ENCODE results near the gene RINL. TPM values are rescaled to one million over a fixed set of nuclear protein-coding genes. Genes with fewer than 3 reads are reported as not detected.
A peak's percentile ranks its signal among the peaks of the same experiment; 100 is the strongest.

Gene RINL
- total and polyA plus RNA-seq, 2 of the 8 experiments (the other 6 are each of a cell fraction or from before 2014, with no cell fraction given): 11.1 to 11.9 TPM

DNA sequence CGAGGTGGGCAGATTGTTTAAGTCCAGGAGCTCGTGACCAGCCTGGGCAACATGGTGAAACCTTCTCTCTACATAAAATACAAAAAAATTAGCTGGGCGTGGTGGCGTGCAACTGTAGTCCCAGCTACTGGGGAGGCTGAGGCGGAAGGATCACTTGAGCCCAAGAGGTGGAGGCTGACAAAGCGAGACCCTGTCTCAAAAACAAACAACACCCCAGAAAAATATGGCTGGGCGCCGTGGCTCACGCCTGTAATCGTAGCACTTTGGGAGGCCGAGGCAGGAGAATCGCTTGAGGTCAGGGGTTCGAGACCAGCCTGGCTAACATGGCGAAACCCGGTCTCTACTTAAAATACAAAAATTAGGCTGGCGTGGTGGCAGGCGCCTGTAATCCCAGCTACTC lies 24.9 kb downstream of the RINL start:
- Histone ChIP-seq H3K27me3 (replicated peaks in 1 of 4; ENCODE audit: control insufficient read depth in 3 of 4, extremely low read depth in 1 of 4, insufficient read depth in 3 of 4, low read length in 3 of 4) (no peaks in the 10 kb centered on the region), H3K79me1 (ENCODE audit: low read depth, low read length) (peaks cover 4% of the 10 kb centered on the region; the same call in 1 of the 2 replicates), H3K56ac (replicated peaks; ENCODE audit: insufficient read length, low read depth, low read length) (no peak overlapping the region), H3K9me3 (ENCODE audit: insufficient read depth in 2 of 2, low read depth in 1 of 2, low read length in 1 of 2) (peaks cover 0 to 7% of the 10 kb centered on the region in 2 experiments; a peak in 1 of 4 replicates), H3K36me3 (ENCODE audit: control insufficient read depth in 2 of 4, insufficient read depth in 4 of 4, low read length in 3 of 4) (peaks cover 0 to 8% (median 0%) of the 10 kb centered on the region in 4 experiments; a peak in 1 of 8 replicates), H2BK5ac (ENCODE audit: low read depth, low read length) (no peak overlapping the region), H2BK15ac (ENCODE audit: low read length) (no peak overlapping the region; the same call in 1 of the 2 replicates), H4K91ac (replicated peaks; ENCODE audit: insufficient read length, low read length) (no peak overlapping the region), H3K4me1 (replicated peaks in 1 of 4; ENCODE audit: control insufficient read depth in 3 of 4, insufficient read depth in 4 of 4, low read length in 3 of 4) (peaks cover 0 to 13% (median 9%) of the 10 kb centered on the region in 4 experiments; a peak in 6 of 7 replicates), H3K18ac (ENCODE audit: extremely low read depth, low read length) (no peak overlapping the region), H3K4ac (replicated peaks; ENCODE audit: insufficient read length, low read depth, low read length) (no peak overlapping the region), H3K9ac (replicated peaks in 1 of 4; ENCODE audit: extremely low read depth in 1 of 4, low read depth in 3 of 4, low read length in 3 of 4) (0 out of 7 replicates have a peak overlapping the region, but pooled peaks of 1 of the 4 experiments have one; percentile 82), H3K4me2 (ENCODE audit: insufficient read depth in 1 of 2, low read depth in 2 of 2, low read length in 2 of 2) (peak overlapping the region; percentile 89 to 96), H3K4me3 (ENCODE audit: extremely low read depth in 1 of 4, insufficient read depth in 2 of 4, low read depth in 3 of 4, low read length in 4 of 4) (peak overlapping the region; percentile 67 to 80 (median 72); a peak in 7 of 8 replicates), H4K5ac (ENCODE audit: insufficient read length, low read depth, low read length) (no peak overlapping the region), H2BK12ac (ENCODE audit: low read depth, low read length) (no peak overlapping the region), H3K79me2 (ENCODE audit: control insufficient read depth in 1 of 2, insufficient read depth in 2 of 2, low read length in 2 of 2) (peaks cover 9% of the 10 kb centered on the region in 2 experiments), H3K23me2 (ENCODE audit: low read depth, low read length) (peaks cover 21% of the 10 kb centered on the region), H2BK120ac (replicated peaks; ENCODE audit: low read depth, low read length) (no peak overlapping the region), H3K23ac (ENCODE audit: insufficient read length) (no peak overlapping the region), H4K20me1 (replicated peaks in 1 of 2; ENCODE audit: control insufficient read depth in 1 of 2, insufficient read depth in 2 of 2, low read length in 2 of 2) (peaks cover 2 to 5% of the 10 kb centered on the region in 2 experiments), H2AFZ (ENCODE audit: low read length) (0 out of 2 replicates have a peak overlapping the region, but pooled peaks have one; percentile 8), H4K8ac (ENCODE audit: extremely low read depth, insufficient read depth, low read length) (no peak overlapping the region; the same call in 1 of the 2 replicates), H3K27ac (ENCODE audit: low read depth, low read length) (no peak overlapping the region), H3K14ac (ENCODE audit: insufficient read length) (no peak overlapping the region), H2BK20ac (ENCODE audit: low read length) (no peak overlapping the region), H2AK5ac (ENCODE audit: low read depth, low read length) (no peak overlapping the region)
- 87% methylated on average over 17 of the region's 17 CpGs; no CpG with 5 or more reads in 1 of the 2 experiments for WGBS, 2 experiments (ENCODE audit: extremely low coverage in 1 of 2, insufficient coverage in 1 of 2, insufficient read length in 1 of 2, insufficient replicate concordance in 2 of 2, low coverage in 1 of 2, low lambda C conversion rate in 2 of 2, missing lambda C conversion rate in 1 of 2)
- ChIA-PET CTCF (ENCODE audit: partially characterized antibody) (interaction anchor here (0.6 to 4.3 kb wide), 8 partner anchors 10 to 298 kb away, joined by 3 to 21 read pairs (median 4); no protein-coding TSS in a partner anchor), POLR2A (ENCODE audit: partially characterized antibody) (interaction anchor here (0.6 to 4.5 kb wide), 16 partner anchors 8 to 123 kb away, joined by 3 to 65 read pairs (median 8); partner anchors contain the start of genes CCER2, ECH1, MRPS12 and RINL)
- FAIRE-seq (no peak), DNase-seq (ENCODE audit: low read depth in 1 of 2, low spot score in 2 of 2) (no peak)
- no peak for TF ChIP-seq SP4 (IDR thresholded peaks at IDR 0.05; ENCODE audit: low read length)
- TF ChIP-seq, protein P1, sequence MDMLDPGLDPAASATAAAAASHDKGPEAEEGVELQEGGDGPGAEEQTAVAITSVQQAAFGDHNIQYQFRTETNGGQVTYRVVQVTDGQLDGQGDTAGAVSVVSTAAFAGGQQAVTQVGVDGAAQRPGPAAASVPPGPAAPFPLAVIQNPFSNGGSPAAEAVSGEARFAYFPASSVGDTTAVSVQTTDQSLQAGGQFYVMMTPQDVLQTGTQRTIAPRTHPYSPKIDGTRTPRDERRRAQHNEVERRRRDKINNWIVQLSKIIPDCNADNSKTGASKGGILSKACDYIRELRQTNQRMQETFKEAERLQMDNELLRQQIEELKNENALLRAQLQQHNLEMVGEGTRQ (IDR thresholded peaks at IDR 0.05; ENCODE audit: low read length): no peak
- no peak for TF ChIP-seq CREB1 (IDR thresholded peaks at IDR 0.05)
- TF ChIP-seq CEBPB (IDR thresholded peaks at IDR 0.05; ENCODE audit: low read depth, low read length): no peak
- TF ChIP-seq SIN3A (conservative IDR thresholded peaks at IDR 0.05 in 1 of 2, IDR thresholded peaks at IDR 0.05 in 1 of 2; ENCODE audit: low read depth in 1 of 2, low read length in 2 of 2): no peak
- TF ChIP-seq RAD21 (IDR thresholded peaks at IDR 0.05 in 1 of 2, conservative IDR thresholded peaks at IDR 0.05 in 1 of 2; ENCODE audit: low read depth in 2 of 2, low read length in 2 of 2): no peak
- no peak for TF ChIP-seq NRF1 (IDR thresholded peaks at IDR 0.05; ENCODE audit: low read depth, low read length)
- TF ChIP-seq SIRT6 (IDR thresholded peaks at IDR 0.05; ENCODE audit: low read length): no peak
- TF ChIP-seq SRF (IDR thresholded peaks at IDR 0.05; ENCODE audit: low read depth, low read length): no peak

Measured in H1 (cell line).